ENCODE results near the gene SNRNP25.

DNA sequence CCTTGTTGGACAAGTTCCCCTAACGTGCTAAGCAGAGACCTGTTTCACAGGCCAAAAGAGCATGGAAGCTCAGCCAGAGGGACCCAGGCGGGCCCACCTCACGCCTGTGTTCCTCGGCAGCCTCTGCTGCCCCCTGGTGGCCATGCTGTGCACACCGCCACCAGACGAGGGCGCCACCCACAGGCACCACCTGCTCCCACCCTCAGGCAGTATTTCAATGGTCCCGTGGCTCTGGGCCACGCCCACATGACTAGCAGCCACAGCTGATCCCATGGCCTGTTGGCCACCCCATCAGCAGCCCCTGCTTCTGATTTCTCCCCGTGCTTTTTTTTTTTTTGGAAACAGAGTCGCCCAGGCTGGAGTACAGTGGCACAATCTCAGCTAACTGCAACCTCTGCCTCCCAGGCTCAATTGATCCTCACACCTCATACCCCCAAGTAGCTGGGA, 43.3 kb downstream of the SNRNP25 start:
- TF ChIP-seq CTCF (IDR thresholded peaks at IDR 0.05; ENCODE audit: insufficient read depth, low read length, poor library complexity, severe bottlenecking), result peak; percentile 98
- TF ChIP-seq EZH2phosphoT487 (conservative IDR thresholded peaks at IDR 0.05; ENCODE audit: low read length), result no peak

Data from SU-DHL-6 (cell line).